NCI-H82 treated with DMSO at 0.1 percent for 48 hours (cell line): ENCODE results near the gene CACNG3.
"Not testable (repeated sequence)": the region's sequence is repeated elsewhere in the genome, so short reads cannot be mapped to it uniquely, and the experiment has no call there.

Experiments used
- DNase-seq: peaks from one replicate; lab custom pipeline; 2025; ENCODE audit not compliant: unreplicated experiment; lab: John Stamatoyannopoulos, UW

CACNG3 gene

GRCh38 chr16:24275413-24275812 is 19.3 kb downstream of the CACNG3 start:
- DNase-seq = no peak

DNA sequence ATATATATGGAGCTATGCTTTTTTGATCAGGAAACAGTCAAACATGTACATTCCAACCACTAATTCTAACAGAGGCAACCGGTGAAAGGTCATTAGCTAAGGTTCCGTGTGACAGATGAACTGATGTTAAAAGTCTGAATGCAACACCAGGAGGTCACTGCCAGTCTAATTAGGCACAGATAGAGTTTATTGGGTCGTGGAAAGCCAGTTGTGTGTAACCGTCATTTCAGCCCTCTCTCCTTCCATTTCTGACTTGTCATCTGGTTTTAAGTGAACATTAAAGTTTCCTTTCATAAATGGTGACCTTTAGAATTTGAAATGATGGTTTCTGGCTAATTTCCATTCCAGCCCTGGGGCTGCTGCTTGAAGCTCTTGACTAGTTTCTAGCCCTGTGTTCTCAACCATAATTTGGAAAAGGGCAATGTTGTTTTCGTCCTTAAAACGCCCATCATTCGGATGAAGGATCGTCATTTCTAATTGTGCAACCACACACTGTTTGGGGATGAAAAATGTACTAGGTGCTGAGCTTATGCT is 23.9 kb downstream of the CACNG3 start:
- DNase-seq = no peak

- DNase-seq = no peak
Measured at GRCh38 chr16:24281466-24281865, 25.3 kb downstream of the CACNG3 start.

DNA sequence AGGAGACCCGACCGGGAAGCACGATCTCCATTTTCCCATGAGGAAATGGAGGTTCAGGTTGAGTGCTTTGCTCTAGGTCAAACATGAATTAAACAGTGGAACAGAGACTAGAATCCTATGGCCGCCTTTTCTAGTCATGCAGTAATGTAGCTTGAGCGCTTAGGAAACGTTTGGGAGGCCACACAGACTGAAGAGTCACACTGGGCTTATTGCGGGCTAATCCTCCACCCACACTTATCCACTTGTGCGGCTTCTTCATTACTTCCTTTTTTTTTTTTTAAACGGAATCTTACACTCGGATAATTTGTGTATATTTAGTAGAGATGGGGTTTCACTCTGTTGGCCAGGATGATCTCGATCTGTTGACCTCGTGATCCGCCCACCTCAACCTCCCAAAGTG is 26.0 kb downstream of the CACNG3 start:
- DNase-seq = no peak

GRCh38 chr16:24286741-24287405 is 30.7 kb downstream of the CACNG3 start:
- DNase-seq = no peak

GRCh38 chr16:24288516-24288915 is 32.4 kb downstream of the CACNG3 start:
- DNase-seq = no peak

DNA sequence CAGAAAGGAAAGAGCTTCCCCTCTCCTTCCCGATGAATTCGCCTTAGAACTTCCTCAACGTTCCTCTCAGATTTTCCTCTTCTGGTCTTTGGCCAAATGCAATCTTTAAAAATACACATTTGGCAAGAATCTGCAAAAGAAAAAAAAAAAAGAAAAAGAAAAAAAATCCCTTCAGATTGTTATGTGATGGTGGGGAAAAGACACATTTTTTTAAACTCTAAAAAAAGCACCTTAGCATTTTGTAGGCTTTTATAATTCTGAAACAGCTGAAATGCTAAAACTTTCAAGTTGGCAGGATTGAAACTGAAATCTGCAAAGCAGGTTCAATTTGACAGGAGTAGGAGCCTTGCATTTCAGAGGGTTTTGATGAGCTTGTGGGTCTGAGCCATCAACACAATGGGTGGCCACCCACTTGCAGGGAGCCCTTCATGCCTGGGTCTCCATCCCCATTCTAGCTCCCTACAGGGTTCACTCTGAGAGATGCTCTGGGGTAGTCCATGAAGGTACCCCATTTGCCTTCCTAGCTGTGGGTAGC is 33.1 kb downstream of the CACNG3 start:
- no peak for DNase-seq

- no peak for DNase-seq
Measured at GRCh38 chr16:24291932-24292331, 35.8 kb downstream of the CACNG3 start.

- no peak for DNase-seq
Measured at GRCh38 chr16:24294131-24294530, 38.0 kb downstream of the CACNG3 start.

DNA sequence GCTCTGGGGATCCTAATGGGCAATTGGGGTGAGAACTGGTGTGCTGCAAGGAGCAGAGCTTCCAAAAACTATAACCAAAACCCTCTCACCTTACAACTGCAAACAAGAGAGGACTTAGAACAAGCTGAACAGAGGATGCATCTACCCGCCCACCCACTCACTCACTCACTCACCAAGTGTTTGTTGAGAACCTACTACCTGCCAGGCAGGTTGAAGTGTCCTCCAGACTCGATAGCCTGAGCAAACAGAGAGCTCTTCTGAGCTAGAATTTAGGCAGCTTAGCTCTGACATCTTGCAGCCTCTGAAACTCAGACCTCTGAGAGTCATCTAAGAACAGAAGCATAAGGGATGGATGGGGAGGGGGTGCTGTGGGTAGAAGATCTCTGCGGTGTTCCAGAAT is 41.2 kb downstream of the CACNG3 start:
- no peak for DNase-seq

DNA sequence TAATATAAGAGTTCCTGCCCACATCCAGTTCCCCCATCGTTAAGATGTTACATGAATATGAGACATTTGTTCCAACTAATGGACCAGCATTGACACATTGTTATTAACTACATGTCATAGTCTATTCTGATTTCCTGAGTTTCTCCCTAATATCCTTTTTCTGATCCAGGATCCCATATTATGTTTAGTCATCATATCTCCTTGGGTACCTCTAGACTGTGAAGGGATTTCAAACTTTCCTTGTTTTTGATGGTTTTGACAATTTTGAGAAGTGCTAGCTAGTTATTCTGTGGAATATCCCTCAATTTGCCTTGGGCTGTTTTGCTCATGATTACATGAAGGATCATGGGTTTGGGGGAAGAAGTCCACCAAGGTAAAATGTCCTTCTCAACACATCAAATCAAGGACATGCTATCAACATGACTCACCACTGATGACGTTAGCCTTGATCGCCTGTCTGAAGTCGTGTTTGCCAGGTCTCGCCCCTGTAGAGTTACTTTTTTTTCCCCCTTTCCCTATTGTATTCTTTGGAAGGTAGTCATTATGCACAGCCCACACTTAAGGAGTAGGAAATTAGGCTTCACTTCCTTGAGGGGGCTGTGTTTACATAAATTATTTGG is 42.5 kb downstream of the CACNG3 start:
- DNase-seq = no peak

DNA sequence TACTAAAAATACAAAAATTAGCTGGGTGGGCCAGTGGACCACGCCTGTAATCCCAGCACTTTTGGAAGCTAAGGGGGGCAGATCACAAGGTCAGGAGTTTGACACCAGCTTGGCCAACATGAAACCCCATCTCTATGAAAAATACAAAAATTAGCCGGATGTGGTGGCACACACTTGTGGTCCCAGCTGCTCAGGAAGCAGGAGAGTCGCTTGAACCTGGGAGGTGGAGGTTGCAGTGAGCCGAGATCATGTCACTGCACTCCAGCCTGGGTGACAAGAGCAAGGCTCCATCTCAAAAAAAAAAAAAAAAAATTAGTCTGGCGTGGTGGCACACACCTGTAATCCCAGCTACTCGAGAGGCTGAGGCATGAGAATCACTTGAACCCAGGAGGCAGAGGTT is 44.6 kb downstream of the CACNG3 start:
- not testable (repeated sequence) for DNase-seq

DNA sequence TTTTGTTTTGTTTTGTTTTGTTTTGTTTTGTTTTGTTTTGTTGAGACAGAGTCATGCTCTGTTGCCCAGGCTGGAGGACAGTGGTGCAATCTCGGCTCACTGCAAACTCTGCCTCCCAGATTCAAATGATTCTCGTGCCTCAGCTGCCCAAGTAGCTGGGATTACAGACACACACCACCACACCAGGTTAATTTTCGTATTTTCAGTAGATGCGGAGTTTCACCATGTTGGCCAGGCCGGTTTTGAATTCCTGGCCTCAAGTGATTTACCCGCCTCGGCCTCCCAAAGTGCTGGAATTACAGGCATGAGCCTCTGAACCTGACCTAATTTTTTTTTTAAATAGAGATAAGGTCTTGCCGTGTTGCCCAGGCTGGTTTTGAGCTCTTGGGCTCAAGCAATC is 46.5 kb downstream of the CACNG3 start:
- no peak for DNase-seq

- DNase-seq = no peak
Measured at GRCh38 chr16:24308200-24308599, 52.1 kb downstream of the CACNG3 start.

DNA sequence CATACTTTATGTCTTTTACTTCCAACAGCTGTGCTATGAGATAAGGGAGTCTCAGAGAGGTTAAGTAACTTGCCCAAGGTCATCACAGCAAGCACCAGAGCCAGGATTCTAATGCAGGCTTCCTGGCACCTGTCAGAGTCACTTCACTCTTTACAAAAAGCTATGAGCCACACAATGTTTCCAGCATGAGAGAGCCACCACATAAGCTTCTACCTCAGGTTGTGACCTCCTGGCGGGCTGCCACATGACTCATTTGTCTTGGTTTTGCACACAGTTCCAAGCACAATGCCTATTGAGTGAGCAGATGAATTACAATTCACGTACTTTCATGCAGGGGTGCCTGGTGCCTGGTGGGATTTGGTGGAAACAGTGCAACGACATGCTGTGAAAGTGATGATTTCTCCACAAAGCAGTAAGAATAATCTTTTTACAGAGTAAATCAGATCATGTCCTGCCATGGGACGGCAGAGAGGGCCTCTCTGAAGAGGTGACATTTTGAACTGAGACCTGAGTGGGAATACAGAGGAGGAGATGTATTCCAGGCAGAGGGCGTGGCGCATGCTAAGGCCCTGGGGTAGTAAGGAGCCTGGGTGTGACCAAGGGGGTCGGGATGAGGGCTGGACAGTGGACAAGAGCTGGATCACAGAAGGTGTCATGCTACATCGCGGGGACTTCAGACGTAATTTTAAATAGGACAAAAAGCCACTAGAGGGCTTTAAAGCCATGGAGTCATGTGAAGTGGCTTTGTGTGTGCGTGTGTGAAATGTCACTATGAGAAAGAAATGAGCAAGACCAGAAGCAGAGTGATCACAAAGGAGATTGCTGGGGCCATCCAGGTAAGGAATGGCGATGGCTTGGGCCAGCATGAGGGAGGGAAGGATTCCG is 53.4 kb downstream of the CACNG3 start:
- no peak for DNase-seq

GRCh38 chr16:24315343-24315742 is 59.2 kb downstream of the CACNG3 start:
- no peak for DNase-seq

GRCh38 chr16:24318680-24319079 is 62.5 kb downstream of the CACNG3 start:
- no peak for DNase-seq

- no peak for DNase-seq
Measured at GRCh38 chr16:24319126-24319814, 63.1 kb downstream of the CACNG3 start.

DNA sequence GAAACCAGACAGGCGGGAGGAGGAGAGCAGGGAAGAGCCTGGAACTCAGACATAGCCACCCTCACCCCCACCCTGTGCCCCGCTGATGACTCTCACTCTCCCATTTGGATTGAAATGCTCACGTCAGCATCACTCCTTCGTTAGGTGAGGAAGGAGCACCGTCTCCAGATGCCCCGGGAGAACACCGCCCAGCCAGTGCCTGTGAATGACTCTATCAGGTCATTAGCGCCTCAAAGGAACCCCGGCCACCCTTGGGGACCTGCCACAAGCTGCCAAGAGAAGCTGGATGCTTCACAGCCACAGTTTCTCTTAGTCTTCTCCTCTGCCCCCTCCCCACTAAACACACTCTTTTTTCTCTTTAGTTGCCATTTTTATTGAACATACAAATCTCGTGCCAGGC is 66.0 kb downstream of the CACNG3 start:
- DNase-seq = no peak

DNA sequence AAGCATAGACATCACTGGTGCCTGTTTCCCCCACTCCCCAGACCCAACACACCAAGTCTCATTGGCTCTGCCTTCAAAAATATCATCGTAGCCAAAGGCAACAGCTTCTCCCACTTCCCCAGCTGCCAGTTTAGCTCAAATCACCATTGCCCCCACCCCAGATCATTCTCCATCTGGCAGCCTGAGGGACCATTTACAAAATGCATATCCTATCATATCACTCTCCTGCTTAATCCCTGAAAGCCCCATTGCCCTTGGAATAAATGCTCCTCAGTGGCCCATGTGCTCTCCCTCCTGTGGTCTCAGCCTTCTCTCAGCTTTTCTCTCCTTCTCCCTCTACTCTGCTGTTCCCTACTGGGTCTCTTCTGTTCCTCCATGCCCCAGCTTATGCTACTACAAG is 68.3 kb downstream of the CACNG3 start:
- DNase-seq = peak; percentile 39
